ENCODE data around the gene PRKG1. TPM values are rescaled to one million over a fixed set of nuclear protein-coding genes. Genes with fewer than 3 reads are reported as not detected.

The PRKG1 gene
- total and polyA plus RNA-seq, 2 of the 8 experiments (the other 6 are each of a cell fraction or from before 2014, with no cell fraction given): 4.2 to 15.2 TPM

GRCh38 chr10:51080311-51081006 is 6.2 kb downstream of the PRKG1 start:
- Histone ChIP-seq H3K4me3 (ENCODE audit: extremely low read depth in 1 of 4, insufficient read depth in 2 of 4, low read depth in 3 of 4, low read length in 4 of 4) (peak overlapping the region in 1 of 4 experiments; percentile 25; a peak in 1 of 8 replicates), H3K23ac (ENCODE audit: insufficient read length) (no peak overlapping the region), H3K23me2 (ENCODE audit: low read depth, low read length) (no peaks in the 10 kb centered on the region), H3K14ac (ENCODE audit: insufficient read length) (no peak overlapping the region), H2BK20ac (ENCODE audit: low read length) (no peak overlapping the region; the same call in 1 of the 2 replicates), H3K56ac (replicated peaks; ENCODE audit: insufficient read length, low read depth, low read length) (no peak overlapping the region), H4K5ac (ENCODE audit: insufficient read length, low read depth, low read length) (no peak overlapping the region), H3K4me2 (ENCODE audit: insufficient read depth in 1 of 2, low read depth in 2 of 2, low read length in 2 of 2) (peak overlapping the region; percentile 26 to 49), H2BK12ac (ENCODE audit: low read depth, low read length) (peak overlapping the region; percentile 31; the same call in 1 of the 2 replicates), H3K27ac (ENCODE audit: low read depth, low read length) (peak overlapping the region; percentile 40; the same call in 1 of the 2 replicates), H3K9ac (replicated peaks in 1 of 4; ENCODE audit: extremely low read depth in 1 of 4, low read depth in 3 of 4, low read length in 3 of 4) (no peak overlapping the region), H2AFZ (ENCODE audit: low read length) (no peak overlapping the region), H4K20me1 (replicated peaks in 1 of 2; ENCODE audit: control insufficient read depth in 1 of 2, insufficient read depth in 2 of 2, low read length in 2 of 2) (no peaks in the 10 kb centered on the region), H2BK120ac (replicated peaks; ENCODE audit: low read depth, low read length) (no peak overlapping the region), H3K79me1 (ENCODE audit: low read depth, low read length) (no peaks in the 10 kb centered on the region), H2BK5ac (ENCODE audit: low read depth, low read length) (peak overlapping the region; percentile 45), H4K8ac (ENCODE audit: extremely low read depth, insufficient read depth, low read length) (no peak overlapping the region), H4K91ac (replicated peaks; ENCODE audit: insufficient read length, low read length) (peak overlapping the region; percentile 79), H3K18ac (ENCODE audit: extremely low read depth, low read length) (peak overlapping the region; percentile 9; the same call in 1 of the 2 replicates), H3K36me3 (ENCODE audit: control insufficient read depth in 2 of 4, insufficient read depth in 4 of 4, low read length in 3 of 4) (no peaks in the 10 kb centered on the region), H3K4me1 (replicated peaks in 1 of 4; ENCODE audit: control insufficient read depth in 3 of 4, insufficient read depth in 4 of 4, low read length in 3 of 4) (peaks cover 9 to 29% (median 17%) of the 10 kb centered on the region in 4 experiments; a peak in 6 of 7 replicates), H3K9me3 (ENCODE audit: insufficient read depth in 2 of 2, low read depth in 1 of 2, low read length in 1 of 2) (no peaks in the 10 kb centered on the region), H2AK5ac (ENCODE audit: low read depth, low read length) (no peak overlapping the region), H3K27me3 (replicated peaks in 1 of 4; ENCODE audit: control insufficient read depth in 3 of 4, extremely low read depth in 1 of 4, insufficient read depth in 3 of 4, low read length in 3 of 4) (no peaks in the 10 kb centered on the region), H3K4ac (replicated peaks; ENCODE audit: insufficient read length, low read depth, low read length) (no peak overlapping the region), H2BK15ac (ENCODE audit: low read length) (no peak overlapping the region), H3K79me2 (ENCODE audit: control insufficient read depth in 1 of 2, insufficient read depth in 2 of 2, low read length in 2 of 2) (peaks cover 0 to 54% of the 10 kb centered on the region in 2 experiments; a peak in 3 of 4 replicates)
- no peak for TF ChIP-seq EZH2 (IDR thresholded peaks at IDR 0.05; ENCODE audit: low read depth, low read length, severe bottlenecking)
- no peak for TF ChIP-seq GABPA (IDR thresholded peaks at IDR 0.05; ENCODE audit: borderline replicate concordance, insufficient read depth, low read length)
- no peak for TF ChIP-seq RFX5 (IDR thresholded peaks at IDR 0.05; ENCODE audit: borderline replicate concordance, low read depth, low read length)
- no peak for TF ChIP-seq HDAC2 (IDR thresholded peaks at IDR 0.05; ENCODE audit: borderline replicate concordance in 1 of 2, low read depth in 2 of 2, low read length in 2 of 2)
- no peak for TF ChIP-seq SIRT6 (IDR thresholded peaks at IDR 0.05; ENCODE audit: low read length)
- no peak for TF ChIP-seq CREB1 (IDR thresholded peaks at IDR 0.05)
- no peak for TF ChIP-seq ATF3 (IDR thresholded peaks at IDR 0.05; ENCODE audit: insufficient read depth, low read depth, low read length)
- TF ChIP-seq MAX (IDR thresholded peaks at IDR 0.05): no peak
- no peak for TF ChIP-seq RXRA (IDR thresholded peaks at IDR 0.05; ENCODE audit: insufficient read depth, low read depth, low read length)
- TF ChIP-seq SRF (IDR thresholded peaks at IDR 0.05; ENCODE audit: low read depth, low read length): no peak
- no peak for TF ChIP-seq BRCA1 (IDR thresholded peaks at IDR 0.05; ENCODE audit: low read depth, low read length)
- DNase-seq (ENCODE audit: low read depth in 1 of 2, low spot score in 2 of 2): no peak
- 67% methylated on average over 5 of the region's 5 CpGs; no CpG with 5 or more reads in 1 of the 2 experiments for WGBS, 2 experiments (ENCODE audit: extremely low coverage in 1 of 2, insufficient coverage in 1 of 2, insufficient read length in 1 of 2, insufficient replicate concordance in 2 of 2, low coverage in 1 of 2, low lambda C conversion rate in 2 of 2, missing lambda C conversion rate in 1 of 2)
- ChIA-PET CTCF (ENCODE audit: partially characterized antibody) (interaction anchor here (0.9 to 5.4 kb wide), 3 partner anchors 11 to 26 kb away, joined by 3 to 30 read pairs (median 5); no protein-coding TSS in a partner anchor), POLR2A (ENCODE audit: partially characterized antibody) (interaction anchor here (0.6 to 1.8 kb wide), 5 partner anchors 8 to 489 kb away, joined by 3 to 4 read pairs (median 3); no protein-coding TSS in a partner anchor)
- FAIRE-seq: peak; percentile 55

All from H1 (cell line).